PC-3 (cell line): ENCODE measurements around the gene ARHGAP42. TPM values are rescaled to one million over a fixed set of nuclear protein-coding genes. Genes with fewer than 3 reads are reported as not detected.

ENCODE experiments used
- ATAC-seq: fragments of 200-7000 bp; cut with Tn5 transposase; 2 replicates; pipeline ENCODE4 v1.9.1; 2020; ENCODE audit warnings: mild to moderate bottlenecking, moderate library complexity
- BruUV-seq: library from RNA; stranded (reverse); fragments of 400-500 nt; replicated peaks from 2 replicates; lab custom pipeline; 2021; lab: Mats Ljungman, UMichigan
- CTCF ChIA-PET: fragments of 300-600 bp; sonication (Branson Sonifier 250); formaldehyde crosslinking; loops from one replicate; lab custom pipeline; 2022; ENCODE audit warnings: antibody characterized with exemption; lab: Charles Lee
- POLR2A ChIA-PET: fragments of 300-600 bp; sonication (Branson Sonifier 250); formaldehyde crosslinking; loops from one replicate; lab custom pipeline; 2022; ENCODE audit warnings: antibody characterized with exemption; ENCODE audit not compliant: unreplicated experiment; lab: Charles Lee
- DNase-seq: peaks from one replicate; pipeline ENCODE4 v3.0.0-alpha.2; 2015
- H2AFZ ChIP-seq: fragments of 300-600 bp; sonication (generic); 2 replicates; pipeline ENCODE4 v1.6.0; 2016; ENCODE audit warnings: antibody characterized with exemption, low read length
- H3F3A ChIP-seq: fragments of 300-600 bp; sonication (generic); one replicate; pipeline ENCODE4 v1.6.0; 2017; ENCODE audit warnings: antibody characterized with exemption, low read length, control low read depth, mild to moderate bottlenecking; ENCODE audit not compliant: unreplicated experiment
- H3K27ac ChIP-seq: fragments of 300-600 bp; sonication (generic); 2 replicates; pipeline ENCODE4 v1.5.1; 2016; ENCODE audit warnings: mild to moderate bottlenecking, low read length
- H3K27me3 ChIP-seq: fragments of 300-600 bp; sonication (generic); 2 replicates; pipeline ENCODE4 v1.6.1; 2016; ENCODE audit warnings: low read length, mixed read lengths
- H3K36me3 ChIP-seq: fragments of 300-600 bp; sonication (generic); 2 replicates; pipeline ENCODE4 v1.6.1; 2016; ENCODE audit warnings: low read depth, mixed run types, low read length, mixed read lengths
- H3K4me1 ChIP-seq: fragments of 300-600 bp; sonication (generic); 2 replicates; pipeline ENCODE4 v1.5.1; 2016; ENCODE audit warnings: low read length; ENCODE audit not compliant: insufficient read depth
- H3K4me2 ChIP-seq: fragments of 300-600 bp; sonication (generic); 2 replicates; pipeline ENCODE4 v1.6.0; 2016; ENCODE audit warnings: low read length
- H3K4me3 ChIP-seq: fragments of 300-600 bp; sonication (generic); 2 replicates; pipeline ENCODE4 v1.5.1; 2016; ENCODE audit warnings: mild to moderate bottlenecking, low read length, mixed read lengths
- H3K79me2 ChIP-seq: fragments of 300-600 bp; sonication (generic); 2 replicates; pipeline ENCODE4 v1.6.1; 2017; ENCODE audit warnings: low read length, mixed read lengths
- H3K9ac ChIP-seq: fragments of 300-600 bp; sonication (generic); 2 replicates; pipeline ENCODE4 v1.6.0; 2016; ENCODE audit warnings: mild to moderate bottlenecking, low read length
- H3K9me2 ChIP-seq: fragments of 300-600 bp; sonication (generic); replicated peaks from 2 replicates; pipeline ENCODE4 v1.6.1; 2016; ENCODE audit warnings: mixed run types, low read length, mixed read lengths
- H3K9me3 ChIP-seq: fragments of 300-600 bp; sonication (generic); 2 replicates; pipeline ENCODE4 v1.6.1; 2016; ENCODE audit warnings: low read length, mixed read lengths
- H4K20me1 ChIP-seq: fragments of 300-600 bp; sonication (generic); 2 replicates; pipeline ENCODE4 v1.6.1; 2016; ENCODE audit warnings: low read length, mixed read lengths
- EZH2 ChIP-seq: fragments of 300-600 bp; sonication (generic); IDR thresholded peaks from one replicate; pipeline ENCODE4 v1.6.1; 2017; ENCODE audit warnings: antibody characterized with exemption, mild to moderate bottlenecking, low read length; ENCODE audit not compliant: unreplicated experiment
- EZH2phosphoT487 ChIP-seq: fragments of 300-600 bp; sonication (generic); IDR thresholded peaks from 2 replicates; pipeline ENCODE4 v1.6.1; 2018; ENCODE audit warnings: mild to moderate bottlenecking, antibody characterized with exemption, low read length, borderline replicate concordance
- intact Hi-C: fragments of 100-400 bp; cut with micrococcal nuclease; formaldehyde crosslinking; loops from 2 replicates; pipeline ENCODE4 v1.9.0; 2023
- total RNA-seq: library from RNA; depleted of rRNA; stranded (reverse); fragments of >200 nt; gene quantifications from 2 replicates; pipeline ENCODE4 v1.2.3, GENCODE V29; 2014
- TF ChIP-seq, protein P1 (sequence below): fragments of 300-600 bp; sonication (generic); conservative IDR thresholded peaks from 2 replicates; pipeline ENCODE4 v1.5.1; 2017; ENCODE audit warnings: antibody characterized with exemption, low read depth, mild to moderate bottlenecking, low read length

The ARHGAP42 gene
- total RNA-seq, 1 experiment from 2014 or later, result 12.1 TPM

DNA sequence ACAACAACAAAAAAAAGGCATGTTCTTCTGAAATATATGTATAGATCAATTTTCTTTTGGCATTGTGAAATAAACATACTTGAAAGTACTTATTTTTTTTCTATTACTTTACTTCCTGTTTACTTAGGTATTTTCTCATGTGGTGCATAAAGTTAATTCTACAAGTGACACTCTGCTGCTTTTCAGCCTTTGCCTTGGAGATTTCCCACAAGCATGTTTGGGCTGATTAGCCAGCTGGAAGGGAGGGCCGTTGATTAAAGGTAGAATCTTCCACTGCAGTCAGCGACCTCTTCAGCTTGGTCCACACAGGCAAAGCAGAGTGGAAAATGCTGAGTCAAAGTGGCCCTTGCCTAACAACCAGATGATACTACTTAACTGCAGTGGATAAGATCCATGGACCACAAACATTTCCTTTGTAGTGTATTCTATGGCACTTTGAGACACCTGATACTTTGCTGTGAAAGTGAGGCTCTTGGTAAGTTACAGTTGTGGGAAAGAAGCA lies 176.0 kb downstream of the ARHGAP42 start:
- no peaks in the 10 kb centered on the region for H3K79me2 ChIP-seq
- ATAC-seq (no peak), DNase-seq (peak; percentile 43)
- no peaks in the 10 kb centered on the region for H3F3A ChIP-seq
- no TSS peak for BruUV-seq
- H3K9me3 ChIP-seq, result no peaks in the 10 kb centered on the region
- H2AFZ ChIP-seq, result no peak overlapping the region
- H3K27me3 ChIP-seq, result no peaks in the 10 kb centered on the region
- peak overlapping the region; percentile 42 for H3K27ac ChIP-seq
- no peaks in the 10 kb centered on the region for H3K36me3 ChIP-seq
- CTCF ChIA-PET, result no interaction called here
- intact Hi-C loops, result no loop called here
- POLR2A ChIA-PET, result no interaction called here
- H3K9ac ChIP-seq, result no peak overlapping the region
- H3K4me2 ChIP-seq, result no peak overlapping the region
- TF ChIP-seq, protein P1, sequence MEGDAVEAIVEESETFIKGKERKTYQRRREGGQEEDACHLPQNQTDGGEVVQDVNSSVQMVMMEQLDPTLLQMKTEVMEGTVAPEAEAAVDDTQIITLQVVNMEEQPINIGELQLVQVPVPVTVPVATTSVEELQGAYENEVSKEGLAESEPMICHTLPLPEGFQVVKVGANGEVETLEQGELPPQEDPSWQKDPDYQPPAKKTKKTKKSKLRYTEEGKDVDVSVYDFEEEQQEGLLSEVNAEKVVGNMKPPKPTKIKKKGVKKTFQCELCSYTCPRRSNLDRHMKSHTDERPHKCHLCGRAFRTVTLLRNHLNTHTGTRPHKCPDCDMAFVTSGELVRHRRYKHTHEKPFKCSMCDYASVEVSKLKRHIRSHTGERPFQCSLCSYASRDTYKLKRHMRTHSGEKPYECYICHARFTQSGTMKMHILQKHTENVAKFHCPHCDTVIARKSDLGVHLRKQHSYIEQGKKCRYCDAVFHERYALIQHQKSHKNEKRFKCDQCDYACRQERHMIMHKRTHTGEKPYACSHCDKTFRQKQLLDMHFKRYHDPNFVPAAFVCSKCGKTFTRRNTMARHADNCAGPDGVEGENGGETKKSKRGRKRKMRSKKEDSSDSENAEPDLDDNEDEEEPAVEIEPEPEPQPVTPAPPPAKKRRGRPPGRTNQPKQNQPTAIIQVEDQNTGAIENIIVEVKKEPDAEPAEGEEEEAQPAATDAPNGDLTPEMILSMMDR, result no peak
- TF ChIP-seq EZH2phosphoT487 (no peak), EZH2 (no peak)
- no peak overlapping the region for H3K4me3 ChIP-seq
- no peaks in the 10 kb centered on the region for H4K20me1 ChIP-seq
- no peaks in the 10 kb centered on the region for H3K9me2 ChIP-seq
- H3K4me1 ChIP-seq, result peaks cover 50% of the 10 kb centered on the region

DNA sequence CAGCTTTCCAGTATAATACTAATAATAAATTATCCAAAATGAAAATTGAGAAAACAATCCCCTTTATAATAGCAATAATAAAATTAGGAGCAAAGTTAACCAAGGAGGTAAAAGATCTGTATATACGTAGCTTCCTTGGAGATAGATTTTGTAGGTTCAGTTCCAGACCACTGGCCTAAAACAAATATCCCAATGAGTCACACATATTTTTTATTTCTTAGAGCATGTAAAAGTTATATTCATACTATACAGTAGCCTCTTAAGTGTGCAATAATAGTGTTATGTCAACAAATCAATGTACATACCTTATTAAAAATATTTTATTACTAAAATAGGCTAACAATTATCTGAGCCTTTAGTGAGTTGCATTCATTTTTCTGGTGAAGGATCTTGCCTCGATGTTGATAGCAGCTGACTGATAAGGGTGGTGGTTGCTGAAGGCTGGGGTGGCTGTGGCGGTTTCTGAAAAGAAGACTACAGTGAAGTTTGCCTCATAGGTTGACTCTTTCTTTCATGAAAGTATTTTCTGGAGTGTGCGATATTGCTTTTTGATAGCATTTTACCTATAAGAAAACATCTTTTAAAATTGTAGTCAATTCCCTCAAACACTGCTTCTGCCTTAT lies 178.5 kb downstream of the ARHGAP42 start:
- peak; percentile 91 for ATAC-seq
- CTCF ChIA-PET, result interaction anchor here (0.7 kb wide), 1 partner anchor 74 kb away, joined by 3 read pairs; no protein-coding TSS in a partner anchor
- peaks cover 48% of the 10 kb centered on the region for H3K4me1 ChIP-seq
- H2AFZ ChIP-seq, result no peak overlapping the region
- intact Hi-C loops, result loop anchor here (2.0 kb wide), 1 partner anchor 63 kb away; no protein-coding TSS in a partner anchor
- DNase-seq, result peak; percentile 62
- H3K79me2 ChIP-seq, result no peaks in the 10 kb centered on the region
- no peak overlapping the region for H3K9ac ChIP-seq
- H3K27me3 ChIP-seq, result no peaks in the 10 kb centered on the region
- no peaks in the 10 kb centered on the region for H3K36me3 ChIP-seq
- no TSS peak for BruUV-seq
- TF ChIP-seq, protein P1, result no peak
- TF ChIP-seq EZH2, result no peak
- no peak for TF ChIP-seq EZH2phosphoT487
- peak overlapping the region; percentile 17 for H3K4me2 ChIP-seq
- H4K20me1 ChIP-seq, result no peaks in the 10 kb centered on the region
- no peaks in the 10 kb centered on the region for H3F3A ChIP-seq
- H3K9me3 ChIP-seq, result no peaks in the 10 kb centered on the region
- peak overlapping the region; percentile 19; the same call in 1 of the 2 replicates for H3K27ac ChIP-seq
- POLR2A ChIA-PET, result interaction anchor here (0.6 to 0.7 kb wide), 3 partner anchors 9 to 222 kb away, joined by 3 to 5 read pairs (median 5); no protein-coding TSS in a partner anchor
- H3K9me2 ChIP-seq, result no peaks in the 10 kb centered on the region
- H3K4me3 ChIP-seq, result no peak overlapping the region

DNA sequence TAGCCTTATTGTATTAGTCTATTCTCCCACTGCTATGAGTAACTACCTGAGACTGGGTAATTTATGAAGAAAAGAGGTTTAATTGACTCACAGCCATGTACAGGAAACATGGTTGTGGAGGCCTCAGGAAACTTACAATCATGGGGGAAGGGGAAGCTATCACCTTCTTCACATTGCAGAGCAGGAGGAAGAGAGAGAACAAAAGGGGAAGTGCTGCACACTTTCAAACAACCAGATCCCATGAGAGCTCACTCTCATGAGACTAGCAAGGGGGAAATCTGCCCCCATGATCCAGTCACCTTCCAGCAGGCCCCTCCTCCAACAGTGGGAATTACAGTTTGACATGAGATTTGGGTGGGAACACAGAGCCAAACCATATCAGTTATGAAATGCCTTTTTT lies 179.4 kb downstream of the ARHGAP42 start:
- CTCF ChIA-PET, result no interaction called here
- H3K36me3 ChIP-seq, result no peaks in the 10 kb centered on the region
- H4K20me1 ChIP-seq, result no peaks in the 10 kb centered on the region
- H2AFZ ChIP-seq, result no peak overlapping the region
- no peaks in the 10 kb centered on the region for H3K9me3 ChIP-seq
- H3F3A ChIP-seq, result no peaks in the 10 kb centered on the region
- POLR2A ChIA-PET, result interaction anchor here (0.7 kb wide), 1 partner anchor 9 kb away, joined by 5 read pairs; no protein-coding TSS in a partner anchor
- intact Hi-C loops, result no loop called here
- no peak overlapping the region for H3K4me2 ChIP-seq
- H3K27me3 ChIP-seq, result no peaks in the 10 kb centered on the region
- H3K9me2 ChIP-seq, result no peaks in the 10 kb centered on the region
- ATAC-seq, result no peak
- H3K4me3 ChIP-seq, result no peak overlapping the region
- no TSS peak for BruUV-seq
- TF ChIP-seq EZH2 (no peak), EZH2phosphoT487 (no peak)
- TF ChIP-seq, protein P1, result no peak
- no peak for DNase-seq
- no peak overlapping the region for H3K9ac ChIP-seq
- H3K27ac ChIP-seq, result no peak overlapping the region
- no peaks in the 10 kb centered on the region for H3K79me2 ChIP-seq
- H3K4me1 ChIP-seq, result peaks cover 39% of the 10 kb centered on the region
